GM12874 (cell line): ENCODE measurements around the gene LAMA4.

Experiments used
- TF ChIP-seq, protein P1 (sequence below): IDR thresholded peaks from 2 replicates; pipeline ENCODE4 v1.5.1; 2011; ENCODE audit warnings: low read depth, mild to moderate bottlenecking, control low read depth, low read length, moderate library complexity; ENCODE audit not compliant: insufficient read depth

Gene LAMA4

DNA sequence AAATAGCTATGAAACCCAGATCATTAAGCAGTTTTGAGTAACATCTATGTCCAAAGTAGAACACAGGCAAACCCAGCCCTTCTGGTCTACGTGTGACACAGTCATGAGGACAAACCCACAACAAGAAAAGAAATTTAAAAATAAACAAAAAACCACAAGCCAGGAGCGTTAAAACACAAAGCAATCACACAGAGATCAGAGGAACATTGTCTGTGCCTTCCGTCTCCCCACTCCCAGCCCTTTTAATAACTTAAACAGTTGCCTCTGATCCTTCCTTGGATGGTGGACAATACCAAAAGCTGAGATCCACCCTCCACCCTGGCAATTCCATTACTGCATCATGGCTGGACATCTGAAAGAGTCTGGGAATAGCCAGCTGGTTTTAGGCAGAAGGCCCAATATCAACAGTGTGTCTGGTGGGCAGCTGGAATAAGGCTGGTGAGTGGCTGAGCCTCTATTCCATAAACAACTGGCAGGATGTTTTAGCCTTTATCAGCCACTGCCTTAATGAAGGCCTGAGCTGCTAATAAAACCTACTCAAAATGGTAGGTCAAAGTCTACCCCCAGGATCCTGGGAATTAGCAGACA lies 15.7 kb upstream of the LAMA4 start:
- TF ChIP-seq, protein P1, sequence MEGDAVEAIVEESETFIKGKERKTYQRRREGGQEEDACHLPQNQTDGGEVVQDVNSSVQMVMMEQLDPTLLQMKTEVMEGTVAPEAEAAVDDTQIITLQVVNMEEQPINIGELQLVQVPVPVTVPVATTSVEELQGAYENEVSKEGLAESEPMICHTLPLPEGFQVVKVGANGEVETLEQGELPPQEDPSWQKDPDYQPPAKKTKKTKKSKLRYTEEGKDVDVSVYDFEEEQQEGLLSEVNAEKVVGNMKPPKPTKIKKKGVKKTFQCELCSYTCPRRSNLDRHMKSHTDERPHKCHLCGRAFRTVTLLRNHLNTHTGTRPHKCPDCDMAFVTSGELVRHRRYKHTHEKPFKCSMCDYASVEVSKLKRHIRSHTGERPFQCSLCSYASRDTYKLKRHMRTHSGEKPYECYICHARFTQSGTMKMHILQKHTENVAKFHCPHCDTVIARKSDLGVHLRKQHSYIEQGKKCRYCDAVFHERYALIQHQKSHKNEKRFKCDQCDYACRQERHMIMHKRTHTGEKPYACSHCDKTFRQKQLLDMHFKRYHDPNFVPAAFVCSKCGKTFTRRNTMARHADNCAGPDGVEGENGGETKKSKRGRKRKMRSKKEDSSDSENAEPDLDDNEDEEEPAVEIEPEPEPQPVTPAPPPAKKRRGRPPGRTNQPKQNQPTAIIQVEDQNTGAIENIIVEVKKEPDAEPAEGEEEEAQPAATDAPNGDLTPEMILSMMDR = no peak

DNA sequence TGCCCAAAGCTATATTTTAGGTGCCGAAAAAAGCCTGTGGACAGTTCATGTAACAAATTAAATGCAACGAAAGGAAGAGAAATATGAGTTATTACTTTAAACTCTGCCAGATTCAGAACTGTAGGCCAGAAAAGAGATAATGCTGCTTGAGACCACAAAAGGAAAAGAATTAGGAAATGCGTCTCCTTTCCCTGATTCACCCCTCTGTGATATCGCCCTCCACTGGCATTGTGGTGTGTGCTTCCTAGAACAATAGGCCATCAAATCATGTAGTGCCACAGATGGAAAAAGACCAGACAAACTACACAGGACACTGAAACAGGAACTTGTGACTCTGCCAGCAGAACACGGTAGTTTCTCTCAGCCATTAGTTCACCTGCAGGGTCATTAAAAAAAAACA lies 14.7 kb upstream of the LAMA4 start:
- TF ChIP-seq, protein P1 = no peak

DNA sequence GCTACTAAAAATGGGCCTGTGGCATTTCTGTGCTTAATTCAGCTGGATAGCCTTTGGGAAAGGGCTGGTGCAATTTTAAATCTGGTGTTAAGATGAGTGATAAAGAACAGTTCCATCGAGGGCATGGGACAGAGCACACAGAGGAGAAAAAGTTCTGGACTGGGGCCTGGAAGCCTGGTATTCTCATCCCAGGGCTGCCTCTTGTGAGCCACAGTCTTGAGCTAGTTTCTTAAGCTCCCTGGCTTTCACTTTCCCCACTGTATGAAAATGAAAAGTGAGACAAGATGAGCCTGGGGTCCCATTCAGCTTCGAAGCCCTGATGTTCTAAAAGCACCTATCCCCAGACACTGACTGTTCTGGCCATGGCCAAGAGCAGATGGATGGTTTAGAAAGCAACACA lies 14.3 kb upstream of the LAMA4 start:
- TF ChIP-seq, protein P1 = no peak

DNA sequence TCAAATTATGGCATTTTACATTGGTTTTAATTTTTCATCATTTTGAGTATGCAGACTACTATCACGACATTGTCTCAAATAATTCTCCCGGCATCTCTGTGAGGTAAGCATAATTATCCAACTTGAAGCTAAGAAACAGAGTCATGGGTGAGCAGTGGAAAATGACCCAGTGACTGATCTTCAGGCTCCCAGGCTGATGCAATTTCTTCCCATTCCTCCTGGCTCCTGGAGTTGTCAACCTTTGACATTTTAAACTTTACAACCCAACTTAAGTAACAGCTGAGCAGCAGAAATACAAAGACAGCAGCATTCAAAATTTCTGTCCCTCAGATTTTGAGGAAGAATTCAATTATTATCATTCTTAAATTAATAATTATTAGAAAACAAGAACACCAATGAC lies 13.7 kb upstream of the LAMA4 start:
- TF ChIP-seq, protein P1 = no peak

DNA sequence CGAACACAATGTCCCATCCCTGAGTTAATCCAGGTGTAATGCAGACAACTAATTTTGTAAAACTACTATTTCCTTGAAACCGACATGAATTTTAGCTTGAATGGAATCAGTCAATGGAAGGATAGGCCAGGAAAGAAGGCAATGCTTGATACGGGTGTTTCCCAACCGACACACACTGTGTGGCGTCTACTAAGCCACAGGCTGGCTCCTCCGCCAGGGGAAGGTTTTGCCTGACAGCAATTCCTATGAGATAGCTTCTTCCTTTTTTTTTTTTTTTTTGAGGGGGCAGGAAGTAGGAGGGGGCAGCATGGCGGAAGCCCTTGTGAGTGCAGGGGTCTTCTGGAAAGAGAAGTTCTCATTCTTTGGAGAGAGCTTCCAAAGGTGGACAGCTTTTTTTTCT lies 12.0 kb upstream of the LAMA4 start:
- TF ChIP-seq, protein P1 = no peak

DNA sequence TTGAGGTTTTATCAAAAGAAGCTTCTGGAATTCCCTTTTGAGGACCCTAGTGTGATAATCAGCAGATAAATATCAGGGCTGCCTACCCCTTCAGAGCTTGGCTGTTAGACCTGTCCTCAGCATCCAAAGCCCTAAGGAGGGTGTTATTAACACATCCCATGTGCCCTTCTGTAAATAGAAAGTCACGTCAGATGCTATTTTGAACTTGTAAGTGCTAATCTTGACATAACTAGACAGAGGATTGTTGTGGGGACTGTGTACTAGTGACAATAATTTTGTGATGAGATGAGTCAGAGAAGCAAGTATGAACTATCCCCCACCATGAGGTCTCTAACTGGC lies 4.9 kb upstream of the LAMA4 start:
- TF ChIP-seq, protein P1 = no peak

DNA sequence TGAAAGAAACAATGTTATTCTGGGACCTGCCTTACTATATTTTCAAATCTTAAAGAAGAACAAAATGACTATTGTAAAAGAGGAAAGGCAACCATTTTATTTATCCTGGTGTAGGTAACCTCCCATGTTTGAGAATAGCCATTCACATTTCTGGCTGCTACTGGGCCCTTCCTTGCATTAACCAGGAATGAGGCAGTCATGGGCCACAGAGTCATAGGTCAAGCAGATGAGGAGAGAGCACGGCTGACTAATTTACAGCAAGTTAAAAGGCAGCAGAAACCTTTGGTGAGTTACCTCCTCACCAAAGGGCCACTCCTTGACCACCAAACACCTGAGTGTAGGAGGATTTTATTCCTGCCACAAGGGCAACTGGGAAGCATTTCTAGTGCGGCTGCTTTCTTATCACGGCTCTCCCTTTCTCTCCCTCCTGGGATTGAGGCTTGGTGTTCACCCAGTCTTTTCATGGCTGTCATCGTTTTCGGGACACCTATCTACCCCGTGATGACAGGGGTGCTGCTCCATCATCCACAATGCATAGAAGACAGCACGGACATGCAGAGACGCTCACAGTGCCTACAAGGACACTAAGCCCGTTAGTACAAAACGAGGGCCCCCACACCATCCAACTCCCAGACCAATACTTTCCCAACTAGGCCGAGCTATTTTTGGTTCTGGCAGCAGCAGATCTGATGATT lies 4.4 kb upstream of the LAMA4 start:
- TF ChIP-seq, protein P1 = no peak
